ENCODE data around the gene ZNF532.

ZNF532 gene

DNA sequence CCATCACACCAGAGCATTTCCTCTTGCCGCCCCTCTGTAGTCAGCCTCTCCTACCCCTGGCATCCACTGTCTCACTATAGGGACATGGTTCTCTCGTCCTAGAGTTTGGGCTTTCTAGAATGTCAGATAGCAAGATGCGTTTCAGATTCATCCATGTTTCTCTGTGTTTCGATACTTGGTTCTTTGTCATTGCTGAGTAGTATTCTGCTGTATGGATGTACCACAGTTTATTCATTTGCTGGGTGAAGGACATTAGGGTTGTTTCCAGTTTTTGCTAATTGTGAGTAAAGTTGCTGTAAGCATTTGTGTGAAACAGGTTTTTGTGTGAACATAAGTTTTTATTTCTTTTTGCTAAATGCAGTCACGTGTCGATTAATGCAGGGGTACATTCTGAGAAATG lies 3.8 kb downstream of the ZNF532 start:
- no peak overlapping the region for H3K4me3 ChIP-seq (ENCODE audit: low read depth, low read length)
- no peak for DNase-seq (ENCODE audit: low read depth)
- TF ChIP-seq CTCF (IDR thresholded peaks at IDR 0.05; ENCODE audit: low read depth, low read length): no peak
- no peak for TF ChIP-seq MAX (IDR thresholded peaks at IDR 0.05; ENCODE audit: low read depth, low read length)
- TF ChIP-seq POLR2A (IDR thresholded peaks at IDR 0.05; ENCODE audit: extremely low read depth, insufficient read length): no peak
- no peak for TF ChIP-seq MYC (IDR thresholded peaks at IDR 0.05; ENCODE audit: low read depth, low read length)

- TF ChIP-seq MAX (IDR thresholded peaks at IDR 0.05; ENCODE audit: low read depth, low read length): no peak
- no peak for TF ChIP-seq CTCF (IDR thresholded peaks at IDR 0.05; ENCODE audit: low read depth, low read length)
- TF ChIP-seq POLR2A (IDR thresholded peaks at IDR 0.05; ENCODE audit: extremely low read depth, insufficient read length): no peak
- TF ChIP-seq MYC (IDR thresholded peaks at IDR 0.05; ENCODE audit: low read depth, low read length): no peak
- no peak overlapping the region for H3K4me3 ChIP-seq (ENCODE audit: low read depth, low read length)
- DNase-seq (ENCODE audit: low read depth): no peak
These were observed 5.5 kb downstream of the ZNF532 start for GRCh38 chr18:58870130-58870529.

GRCh38 chr18:58870621-58871020 lies 5.9 kb downstream of the ZNF532 start:
- H3K4me3 ChIP-seq (ENCODE audit: low read depth, low read length): no peak overlapping the region
- DNase-seq (ENCODE audit: low read depth): no peak
- TF ChIP-seq MYC (IDR thresholded peaks at IDR 0.05; ENCODE audit: low read depth, low read length): no peak
- TF ChIP-seq MAX (IDR thresholded peaks at IDR 0.05; ENCODE audit: low read depth, low read length): no peak
- TF ChIP-seq CTCF (IDR thresholded peaks at IDR 0.05; ENCODE audit: low read depth, low read length): no peak
- TF ChIP-seq POLR2A (IDR thresholded peaks at IDR 0.05; ENCODE audit: extremely low read depth, insufficient read length): no peak

DNA sequence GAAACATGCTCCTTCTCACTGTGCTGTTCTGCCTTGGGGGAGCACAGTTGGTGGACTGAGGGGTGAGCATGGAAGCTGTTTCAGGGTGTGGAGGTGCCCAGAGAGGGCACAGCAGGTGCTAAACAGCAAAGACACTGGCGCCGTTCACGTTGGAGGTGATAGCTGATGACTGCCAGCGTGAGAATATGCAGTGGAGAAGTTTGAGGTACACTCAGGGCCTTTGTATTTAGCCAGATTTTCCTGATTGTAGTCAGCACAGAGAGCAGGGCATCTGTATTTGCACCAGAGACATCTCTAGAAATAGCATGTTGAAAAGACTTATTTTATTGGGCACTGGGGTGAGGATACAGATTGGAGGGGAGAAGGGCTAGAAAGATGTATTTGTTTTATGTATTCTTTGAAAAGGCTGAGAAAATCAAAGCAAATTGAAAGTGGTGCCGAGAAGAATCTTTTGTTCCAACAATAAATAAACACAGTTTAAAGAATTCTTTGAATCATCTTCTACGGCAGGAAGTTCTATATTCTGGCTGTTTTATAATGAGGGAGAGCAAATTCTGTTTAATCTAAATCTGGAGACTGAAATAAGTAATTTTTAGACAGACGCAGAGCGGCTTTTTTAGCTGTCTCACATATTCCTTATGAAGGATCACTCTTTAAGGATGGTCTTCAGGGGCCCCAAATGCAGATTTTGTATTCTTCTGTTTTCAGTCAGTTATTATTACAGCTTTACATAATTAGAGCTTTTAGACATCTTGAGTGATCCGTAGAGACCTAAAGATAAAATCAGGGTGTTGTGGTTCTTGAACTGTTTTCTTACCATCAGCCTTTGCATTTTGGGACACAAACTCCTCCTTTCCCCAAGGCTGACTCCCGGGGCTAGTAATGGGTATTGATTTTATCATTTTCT lies 7.1 kb downstream of the ZNF532 start:
- TF ChIP-seq CTCF (IDR thresholded peaks at IDR 0.05; ENCODE audit: low read depth, low read length): no peak
- no peak for TF ChIP-seq MAX (IDR thresholded peaks at IDR 0.05; ENCODE audit: low read depth, low read length)
- no peak for TF ChIP-seq MYC (IDR thresholded peaks at IDR 0.05; ENCODE audit: low read depth, low read length)
- no peak for TF ChIP-seq POLR2A (IDR thresholded peaks at IDR 0.05; ENCODE audit: extremely low read depth, insufficient read length)
- no peak for DNase-seq (ENCODE audit: low read depth)

GRCh38 chr18:58878640-58879039 lies 14.0 kb downstream of the ZNF532 start:
- no peak overlapping the region for H3K4me3 ChIP-seq (ENCODE audit: low read depth, low read length)
- no peak for TF ChIP-seq POLR2A (IDR thresholded peaks at IDR 0.05; ENCODE audit: extremely low read depth, insufficient read length)
- TF ChIP-seq MYC (IDR thresholded peaks at IDR 0.05; ENCODE audit: low read depth, low read length): no peak
- no peak for TF ChIP-seq MAX (IDR thresholded peaks at IDR 0.05; ENCODE audit: low read depth, low read length)
- no peak for TF ChIP-seq CTCF (IDR thresholded peaks at IDR 0.05; ENCODE audit: low read depth, low read length)
- no peak for DNase-seq (ENCODE audit: low read depth)

More for the DNA sequence above, 7.1 kb downstream of the ZNF532 start:
- no peak overlapping the region for H3K4me3 ChIP-seq (ENCODE audit: low read depth, low read length)
